Endothelial cell of umbilical vein (primary cell): ENCODE measurements around the gene FOXO1. TPM values are rescaled to one million over a fixed set of nuclear protein-coding genes. Genes with fewer than 3 reads are reported as not detected.

Source experiments
- BruUV-seq: library from RNA; stranded (reverse); fragments of 400-500 nt; replicated peaks from 2 replicates; lab custom pipeline; 2021; lab: Mats Ljungman, UMichigan
- CTCF ChIA-PET: fragments of 300-600, 350-600 bp; sonication (Branson Sonifier 250); formaldehyde crosslinking; loops from one replicate; lab custom pipeline; 2021; ENCODE audit warnings: antibody characterized with exemption, inconsistent platforms; lab: Charles Lee
- POLR2A ChIA-PET: fragments of 300-600, 350-600 bp; sonication (Branson Sonifier 250); formaldehyde crosslinking; loops from one replicate; lab custom pipeline; 2021; ENCODE audit warnings: antibody characterized with exemption, inconsistent platforms; lab: Charles Lee
- DNase-seq: peaks from one replicate; pipeline ENCODE4 v3.0.0-alpha.2; 2011; ENCODE audit warnings: low read depth, low spot score
- FAIRE-seq: peaks from 2 replicates; lab custom pipeline; 2011; peaks lifted over from hg19 to GRCh38; lab: Jason Lieb, UNC
- H2AFZ ChIP-seq: 2 replicates; pipeline ENCODE4 v1.6.0; 2012; ENCODE audit warnings: low read depth, low read length, control low read depth, inconsistent platforms
- H3K27ac ChIP-seq: 2 replicates; pipeline ENCODE4 v1.5.1; 2011; ENCODE audit warnings: low read depth, mild to moderate bottlenecking, control low read depth, low read length, moderate library complexity; ENCODE audit not compliant: insufficient read depth
- H3K27me3 ChIP-seq, 2 experiments: 2 replicates each; pipeline versions ENCODE4 v1.6.0 to v1.6.1; 2011; ENCODE audit warnings: low read length in 2 of 2, mixed read lengths in 1 of 2; ENCODE audit not compliant: control insufficient read depth in 2 of 2, insufficient read depth in 2 of 2
- H3K36me3 ChIP-seq, 2 experiments: 2 replicates in 1 of 2; 3 replicates in 1 of 2; pipeline ENCODE4 v1.5.1; 2011; ENCODE audit warnings: low read length in 2 of 2, mild to moderate bottlenecking in 1 of 2, moderate library complexity in 1 of 2; ENCODE audit not compliant: control insufficient read depth in 2 of 2, insufficient read depth in 2 of 2; ENCODE audit errors: extremely low read depth in 1 of 2
- H3K4me1 ChIP-seq: 3 replicates; pipeline ENCODE4 v1.5.1; 2011; ENCODE audit warnings: mild to moderate bottlenecking, low read length; ENCODE audit not compliant: control insufficient read depth, insufficient read depth; ENCODE audit errors: extremely low read depth
- H3K4me2 ChIP-seq: 2 replicates; pipeline ENCODE4 v1.6.1; 2011; ENCODE audit warnings: low read length, control low read depth, mixed read lengths; ENCODE audit not compliant: insufficient read depth
- H3K4me3 ChIP-seq, 3 experiments: fragments of 200-600 bp in 1 of 3; sonication (generic), shearing (Covaris generic) in 1 of 3; replicated peaks in 1 of 3; 2 replicates each; pipeline ENCODE4 v1.5.1; 2011 to 2016; ENCODE audit warnings: control low read depth in 3 of 3, low read length in 3 of 3, mild to moderate bottlenecking in 2 of 3, inconsistent platforms in 1 of 3, low read depth in 1 of 3, moderate library complexity in 1 of 3; ENCODE audit not compliant: insufficient read depth in 1 of 3
- H3K79me2 ChIP-seq: 2 replicates; pipeline ENCODE4 v1.6.0; 2012; ENCODE audit warnings: low read length, inconsistent platforms; ENCODE audit not compliant: control insufficient read depth, insufficient read depth
- H3K9ac ChIP-seq: replicated peaks from 2 replicates; pipeline ENCODE3; 2011; ENCODE audit warnings: low read length, control low read depth; ENCODE audit not compliant: insufficient read depth; ENCODE audit errors: extremely low read depth
- H3K9me1 ChIP-seq: replicated peaks from 3 replicates; pipeline ENCODE4 v1.6.0; 2011; ENCODE audit warnings: mild to moderate bottlenecking, low read length; ENCODE audit not compliant: control insufficient read depth, insufficient read depth; ENCODE audit errors: extremely low read depth
- H3K9me3 ChIP-seq: replicated peaks from 2 replicates; pipeline ENCODE4 v1.5.1; 2012; ENCODE audit warnings: low read length, inconsistent platforms; ENCODE audit not compliant: control insufficient read depth, insufficient read depth
- H4K20me1 ChIP-seq: replicated peaks from 2 replicates; pipeline ENCODE3; 2011; ENCODE audit warnings: mild to moderate bottlenecking, low read length; ENCODE audit not compliant: control insufficient read depth, insufficient read depth; ENCODE audit errors: extremely low read depth
- EZH2 ChIP-seq: IDR thresholded peaks from 2 replicates; pipeline ENCODE4 v1.6.1; 2012; ENCODE audit warnings: borderline replicate concordance, low read depth, mild to moderate bottlenecking, moderate library complexity, low read length, inconsistent platforms; ENCODE audit not compliant: severe bottlenecking
- FOS ChIP-seq: IDR thresholded peaks from 2 replicates; pipeline ENCODE4 v1.6.1; 2011; ENCODE audit warnings: mild to moderate bottlenecking, low read length, moderate library complexity, borderline replicate concordance; ENCODE audit not compliant: insufficient read depth
- GATA2 ChIP-seq: IDR thresholded peaks from 2 replicates; pipeline ENCODE4 v1.7.0; 2011; ENCODE audit warnings: low read depth, mild to moderate bottlenecking, moderate library complexity, mixed read lengths, low read length; ENCODE audit not compliant: insufficient read length, insufficient read depth
- JUN ChIP-seq: IDR thresholded peaks from 2 replicates; pipeline ENCODE4 v1.6.1; 2011; ENCODE audit warnings: borderline replicate concordance, low read depth; ENCODE audit not compliant: insufficient read length, insufficient read depth
- MYC ChIP-seq: IDR thresholded peaks from one replicate; pipeline ENCODE4 v1.6.1; 2011; ENCODE audit warnings: mild to moderate bottlenecking, low read depth, low read length
- POLR2A ChIP-seq: IDR thresholded peaks from 2 replicates; pipeline ENCODE4 v1.6.1; 2012; ENCODE audit warnings: low read depth, mild to moderate bottlenecking, control low read depth, low read length
- POLR2AphosphoS5 ChIP-seq: IDR thresholded peaks from 2 replicates; pipeline ENCODE4 v1.6.1; 2012; ENCODE audit warnings: low read depth, mild to moderate bottlenecking, control low read depth, low read length, moderate library complexity; ENCODE audit not compliant: insufficient read depth
- dilution Hi-C: fragments of 300-500 bp; cut with MboI; formaldehyde crosslinking; loops from one replicate; pipeline ENCODE4 v1.15.0; 2019; ENCODE audit warnings: low sequenced_read_pairs; ENCODE audit not compliant: extremely low pct_ligation_motif_present
- intact Hi-C: fragments of 100-400 bp; cut with micrococcal nuclease; formaldehyde crosslinking; loops from one replicate; pipeline ENCODE4 v1.10.0; 2022
- polyA plus RNA-seq, 4 experiments: library from polyadenylated mRNA; depleted of rRNA in 3 of 4; stranded (reverse) in 3 of 4; unstranded in 1 of 4; fragments of >200 nt; gene quantifications; 2 replicates each; pipeline versions ENCODE4 v1.2.1 to v1.2.3, GENCODE V29; 2011 to 2012; ENCODE audit warnings: missing spikeins in 1 of 4
- total RNA-seq: library from RNA; stranded (reverse); gene quantifications from 2 replicates; pipeline ENCODE4 v1.2.3, GENCODE V29; 2021
- TF ChIP-seq, protein P1 (sequence below): IDR thresholded peaks from 2 replicates; pipeline ENCODE4 v1.6.1; 2011; ENCODE audit not compliant: insufficient read depth, insufficient read length
- TF ChIP-seq, protein P2 (sequence below), 2 donors: IDR thresholded peaks; 1 replicate in 1 of 2; 2 replicates in 1 of 2; pipeline ENCODE4 v1.5.1; 2011; ENCODE audit warnings: low read length in 2 of 2, mild to moderate bottlenecking in 2 of 2, moderate library complexity in 2 of 2, control low read depth in 1 of 2, inconsistent platforms in 1 of 2, low read depth in 1 of 2; ENCODE audit not compliant: insufficient read depth in 1 of 2; ENCODE audit errors: extremely low read depth in 1 of 2

FOXO1 gene
- total and polyA plus RNA-seq, 2 donors (not counting 3 experiments of a cell fraction or from before 2014, with no cell fraction given) = 44.7 to 48.5 TPM

DNA sequence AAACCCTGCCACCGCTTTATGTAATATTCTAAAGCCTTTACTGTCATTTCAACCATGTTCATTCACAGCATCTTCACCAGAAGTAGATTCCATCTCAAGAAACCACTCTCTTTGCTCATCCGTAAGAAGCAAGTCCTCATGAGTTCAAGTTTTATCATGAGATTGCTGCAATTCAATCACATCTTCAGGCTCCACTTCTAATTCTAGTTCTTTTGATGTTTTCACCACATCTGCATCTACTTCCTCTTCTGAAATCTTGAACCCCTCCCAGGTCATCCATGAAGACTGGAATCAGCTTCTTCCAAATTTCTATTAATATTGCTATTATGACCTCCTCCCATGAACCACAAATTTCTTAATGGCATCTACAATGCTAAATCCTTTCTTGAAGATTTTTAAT lies 83.9 kb downstream of the FOXO1 start:
- H3K27me3 ChIP-seq = no peaks in the 10 kb centered on the region
- peaks cover 57% of the 10 kb centered on the region for H3K4me1 ChIP-seq
- no peak overlapping the region for H3K9ac ChIP-seq
- CTCF ChIA-PET = interaction anchor here (1.9 kb wide), 1 partner anchor 14 kb away, joined by 5 read pairs; no protein-coding TSS in a partner anchor
- no peaks in the 10 kb centered on the region for H3K9me3 ChIP-seq
- TF ChIP-seq, protein P1, sequence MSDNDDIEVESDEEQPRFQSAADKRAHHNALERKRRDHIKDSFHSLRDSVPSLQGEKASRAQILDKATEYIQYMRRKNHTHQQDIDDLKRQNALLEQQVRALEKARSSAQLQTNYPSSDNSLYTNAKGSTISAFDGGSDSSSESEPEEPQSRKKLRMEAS = no peak
- no peak for TF ChIP-seq MYC
- no peak for TF ChIP-seq POLR2A
- TF ChIP-seq, protein P2, sequence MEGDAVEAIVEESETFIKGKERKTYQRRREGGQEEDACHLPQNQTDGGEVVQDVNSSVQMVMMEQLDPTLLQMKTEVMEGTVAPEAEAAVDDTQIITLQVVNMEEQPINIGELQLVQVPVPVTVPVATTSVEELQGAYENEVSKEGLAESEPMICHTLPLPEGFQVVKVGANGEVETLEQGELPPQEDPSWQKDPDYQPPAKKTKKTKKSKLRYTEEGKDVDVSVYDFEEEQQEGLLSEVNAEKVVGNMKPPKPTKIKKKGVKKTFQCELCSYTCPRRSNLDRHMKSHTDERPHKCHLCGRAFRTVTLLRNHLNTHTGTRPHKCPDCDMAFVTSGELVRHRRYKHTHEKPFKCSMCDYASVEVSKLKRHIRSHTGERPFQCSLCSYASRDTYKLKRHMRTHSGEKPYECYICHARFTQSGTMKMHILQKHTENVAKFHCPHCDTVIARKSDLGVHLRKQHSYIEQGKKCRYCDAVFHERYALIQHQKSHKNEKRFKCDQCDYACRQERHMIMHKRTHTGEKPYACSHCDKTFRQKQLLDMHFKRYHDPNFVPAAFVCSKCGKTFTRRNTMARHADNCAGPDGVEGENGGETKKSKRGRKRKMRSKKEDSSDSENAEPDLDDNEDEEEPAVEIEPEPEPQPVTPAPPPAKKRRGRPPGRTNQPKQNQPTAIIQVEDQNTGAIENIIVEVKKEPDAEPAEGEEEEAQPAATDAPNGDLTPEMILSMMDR (IDR thresholded peaks at IDR 0.05; ENCODE audit: extremely low read depth in 1 of 2, insufficient read depth in 1 of 2, low read depth in 1 of 2, low read length in 2 of 2) = no peak
- TF ChIP-seq JUN = no peak
- no peak for TF ChIP-seq POLR2AphosphoS5
- TF ChIP-seq FOS = no peak
- TF ChIP-seq EZH2 = no peak
- TF ChIP-seq GATA2 = no peak
- dilution Hi-C loops = no loop called here
- no peak overlapping the region for H3K4me3 ChIP-seq
- H3K9me1 ChIP-seq = no peaks in the 10 kb centered on the region
- DNase-seq = no peak
- no peaks in the 10 kb centered on the region for H4K20me1 ChIP-seq
- no peak overlapping the region for H3K4me2 ChIP-seq
- intact Hi-C loops = no loop called here
- no TSS peak for BruUV-seq
- peaks cover 93% of the 10 kb centered on the region for H3K79me2 ChIP-seq
- POLR2A ChIA-PET = no interaction called here
- peaks cover 0 to 4% of the 10 kb centered on the region in 2 experiments for H3K36me3 ChIP-seq
- no peak for FAIRE-seq
- H3K27ac ChIP-seq = no peak overlapping the region
- no peak overlapping the region for H2AFZ ChIP-seq
